Stimulated activated memory B cell treated with anti-CD40 and anti-IgM and Interleukin-4, amounts not matched to agents 10 μg/mL and 1 μg/mL and 100 μg/mL, for 72 hours (primary cell): ENCODE data around the gene C15orf40.
A peak's percentile ranks its signal among the peaks of the same experiment; 100 is the strongest.
"Not testable (repeated sequence)": the region's sequence is repeated elsewhere in the genome, so short reads cannot be mapped to it uniquely, and the experiment has no call there.

ENCODE experiments used
- ATAC-seq: fragments of 150-1000 bp; cut with Tn5 transposase; 2 replicates; pipeline ENCODE4 v1.10.0; 2021
- H3K27ac Mint-ChIP-seq: one replicate; pipeline ENCODE4 v1.8.0; 2022; ENCODE audit warnings: mild to moderate bottlenecking, mixed read lengths
- H3K27me3 Mint-ChIP-seq: one replicate; pipeline ENCODE4 v1.8.0; 2022; ENCODE audit warnings: mixed read lengths
- H3K36me3 Mint-ChIP-seq: one replicate; pipeline ENCODE4 v1.8.0; 2022; ENCODE audit warnings: mixed read lengths
- H3K4me1 Mint-ChIP-seq: one replicate; pipeline ENCODE4 v1.8.0; 2022; ENCODE audit warnings: mixed read lengths
- H3K4me3 Mint-ChIP-seq: one replicate; pipeline ENCODE4 v1.8.0; 2022; ENCODE audit warnings: mild to moderate bottlenecking, moderate library complexity, mixed read lengths
- H3K9me3 Mint-ChIP-seq: one replicate; pipeline ENCODE4 v1.8.0; 2022; ENCODE audit warnings: mixed read lengths

C15orf40 gene

DNA sequence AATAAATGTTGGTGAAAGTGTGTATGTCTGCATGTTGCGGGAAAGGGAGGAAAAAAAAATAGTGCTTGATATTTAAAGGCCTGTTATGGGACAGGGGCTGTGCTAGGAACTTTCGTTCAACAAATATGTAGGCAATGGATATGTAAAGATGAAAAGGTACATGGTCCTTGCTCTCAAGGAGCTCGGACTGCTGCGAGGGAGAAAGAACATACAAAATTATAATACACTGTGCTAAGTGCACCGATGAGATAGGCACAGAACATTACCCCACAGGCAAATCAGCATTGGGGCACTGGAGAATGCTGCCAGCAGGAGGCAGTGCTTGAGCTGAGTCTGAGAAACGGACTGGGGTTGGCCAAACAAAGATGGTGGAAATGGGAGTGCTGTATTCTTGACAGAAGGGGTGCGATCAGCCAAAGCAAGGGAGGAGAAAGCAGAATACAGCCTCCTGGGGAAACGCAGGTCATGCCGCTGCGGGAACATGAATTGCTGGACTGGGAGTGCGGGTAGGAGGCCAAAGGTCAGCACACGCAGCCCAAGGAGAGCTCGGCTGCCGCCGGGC lies 649 bp downstream of the C15orf40 start:
- H3K36me3 Mint-ChIP-seq, result peaks cover 12% of the 10 kb centered on the region
- peak overlapping the region; percentile 83 for H3K27ac Mint-ChIP-seq
- H3K4me3 Mint-ChIP-seq, result peak overlapping the region; percentile 96
- H3K27me3 Mint-ChIP-seq, result no peaks in the 10 kb centered on the region
- peak; percentile 77 for ATAC-seq
- H3K9me3 Mint-ChIP-seq, result no peaks in the 10 kb centered on the region
- H3K4me1 Mint-ChIP-seq, result peaks cover 42% of the 10 kb centered on the region

DNA sequence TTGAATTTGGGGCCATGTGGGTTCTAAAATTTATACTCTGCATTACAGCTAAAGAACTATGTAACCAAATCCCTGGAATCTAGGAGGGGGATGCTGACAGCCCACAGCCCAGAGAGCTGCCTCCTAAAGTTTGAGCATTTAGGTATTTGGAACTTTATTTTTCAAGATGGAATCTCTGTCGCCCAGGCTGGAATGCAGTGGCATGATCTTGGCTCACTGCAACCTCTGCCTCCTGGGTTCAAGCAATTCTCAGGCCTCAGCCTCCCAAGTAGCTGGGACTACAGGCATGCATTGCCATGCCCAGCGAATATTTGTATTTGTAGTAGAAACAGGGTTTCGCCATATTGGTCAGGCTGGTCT lies 10.8 kb downstream of the C15orf40 start:
- H3K9me3 Mint-ChIP-seq, H3K27me3 Mint-ChIP-seq: not testable (repeated sequence)
- peak overlapping the region; percentile 50 for H3K27ac Mint-ChIP-seq

DNA sequence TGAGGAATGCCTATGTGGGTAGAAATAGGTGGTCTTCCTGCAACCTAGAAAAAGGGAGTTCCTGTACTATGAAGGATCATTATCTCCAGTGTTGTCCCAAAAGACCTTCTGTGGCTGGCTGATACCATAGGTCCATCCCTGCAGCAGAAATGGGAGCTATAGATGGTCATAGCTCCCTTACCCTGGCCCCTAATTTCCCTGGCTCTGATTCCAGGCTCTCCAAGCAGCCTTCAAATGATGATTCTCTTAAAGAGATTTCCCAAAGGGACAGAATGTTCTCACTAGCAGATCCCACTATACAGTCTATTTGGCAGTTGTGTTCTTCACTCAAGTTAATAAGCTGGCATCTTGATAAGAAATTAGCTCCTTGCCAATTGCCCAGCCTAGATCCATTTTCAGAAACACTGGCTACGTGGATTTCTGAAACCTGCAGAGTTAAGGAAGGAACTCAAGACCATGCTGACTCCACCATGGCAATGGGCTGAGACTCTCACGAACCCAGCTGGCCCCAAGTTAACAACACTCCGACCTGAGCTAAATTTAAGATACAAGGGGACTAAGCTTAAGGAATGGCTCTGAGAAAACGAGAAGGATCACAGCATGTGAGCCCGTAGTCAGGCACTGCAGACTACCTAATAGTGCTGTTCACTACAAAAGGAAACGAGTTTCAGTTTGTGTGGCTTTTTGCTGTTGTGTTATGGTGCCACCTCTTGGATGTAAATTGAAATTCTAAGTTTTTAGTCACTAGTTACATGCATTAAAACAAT lies 11.4 kb downstream of the C15orf40 start:
- Mint-ChIP-seq H3K27me3 (no peaks in the 10 kb centered on the region), H3K4me3 (peak overlapping the region; percentile 36), H3K36me3 (no peaks in the 10 kb centered on the region), H3K4me1 (no peaks in the 10 kb centered on the region), H3K27ac (peak overlapping the region; percentile 50), H3K9me3 (no peaks in the 10 kb centered on the region)
- ATAC-seq, result peak; percentile 78

More for the DNA sequence above, 10.8 kb downstream of the C15orf40 start:
- not testable (repeated sequence) for H3K4me1 Mint-ChIP-seq, ATAC-seq, H3K4me3 Mint-ChIP-seq, H3K36me3 Mint-ChIP-seq

DNA sequence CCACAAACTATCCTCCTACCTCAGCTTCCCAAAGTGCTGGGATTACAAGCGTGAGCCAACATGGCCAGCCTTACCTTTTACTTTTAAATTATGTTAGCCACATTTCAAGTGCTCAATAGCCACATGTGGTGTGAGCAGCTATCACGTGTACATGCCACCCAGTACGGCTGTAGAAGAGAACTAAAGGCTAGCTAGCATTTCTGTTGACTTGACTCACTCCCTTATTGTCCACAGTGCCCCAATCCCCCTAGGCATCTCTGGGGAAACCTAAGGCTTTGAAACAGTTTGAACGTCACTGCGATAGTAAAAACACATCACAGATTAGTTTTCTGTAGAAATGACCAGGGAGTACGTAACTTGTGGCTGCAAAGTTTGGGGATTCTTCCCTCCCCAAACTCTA lies 12.0 kb downstream of the C15orf40 start:
- Mint-ChIP-seq H3K27ac (peak overlapping the region; percentile 50), H3K36me3 (no peaks in the 10 kb centered on the region), H3K4me3 (no peak overlapping the region), H3K27me3 (no peaks in the 10 kb centered on the region), H3K9me3 (no peaks in the 10 kb centered on the region), H3K4me1 (no peaks in the 10 kb centered on the region)
- no peak for ATAC-seq

DNA sequence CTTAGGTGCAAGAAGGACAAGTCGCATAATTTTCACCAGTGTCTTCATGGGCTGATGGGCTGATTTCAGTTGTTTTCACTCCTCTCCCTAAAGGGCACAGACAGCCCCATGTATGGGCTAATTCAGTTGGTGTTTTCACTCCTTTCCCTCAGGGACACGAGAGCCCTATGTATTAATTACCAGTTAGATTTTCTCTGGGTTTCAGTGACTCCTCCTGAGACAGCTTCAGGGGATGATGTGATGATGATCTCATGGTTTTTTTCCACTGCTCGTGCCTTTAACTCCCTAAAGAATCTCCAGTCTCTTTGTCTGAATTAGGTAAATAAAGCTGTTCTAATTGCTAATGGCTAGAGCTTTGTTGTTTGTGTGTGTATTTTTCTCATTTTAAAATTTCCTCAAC lies 15.5 kb downstream of the C15orf40 start:
- Mint-ChIP-seq H3K27me3 (no peaks in the 10 kb centered on the region), H3K9me3 (no peaks in the 10 kb centered on the region), H3K36me3 (peaks cover 7% of the 10 kb centered on the region), H3K27ac (no peak overlapping the region), H3K4me1 (no peaks in the 10 kb centered on the region), H3K4me3 (no peak overlapping the region)
- no peak for ATAC-seq

DNA sequence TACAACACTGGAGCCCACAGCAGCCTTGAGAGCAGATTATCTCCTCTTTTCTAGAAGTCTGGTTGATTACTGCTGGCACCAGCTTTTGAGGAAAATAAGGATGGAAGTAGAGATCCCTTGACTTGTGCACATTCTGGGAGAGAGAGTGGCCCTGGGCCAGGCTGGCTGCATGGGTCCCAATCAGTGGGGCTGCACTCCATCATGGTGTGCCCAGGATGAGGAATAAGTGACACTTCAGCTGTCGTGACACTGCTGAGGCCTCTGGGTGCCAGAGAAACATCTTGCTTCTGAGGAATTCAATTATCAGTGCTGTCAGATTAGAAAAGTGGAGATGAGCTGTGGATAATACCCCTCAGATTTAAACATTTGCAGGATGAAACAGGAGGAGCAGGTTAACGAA lies 16.4 kb downstream of the C15orf40 start:
- Mint-ChIP-seq H3K4me3 (no peak overlapping the region), H3K4me1 (no peaks in the 10 kb centered on the region), H3K9me3 (no peaks in the 10 kb centered on the region), H3K27me3 (no peaks in the 10 kb centered on the region), H3K27ac (no peak overlapping the region), H3K36me3 (peaks cover 12% of the 10 kb centered on the region)
- no peak for ATAC-seq

DNA sequence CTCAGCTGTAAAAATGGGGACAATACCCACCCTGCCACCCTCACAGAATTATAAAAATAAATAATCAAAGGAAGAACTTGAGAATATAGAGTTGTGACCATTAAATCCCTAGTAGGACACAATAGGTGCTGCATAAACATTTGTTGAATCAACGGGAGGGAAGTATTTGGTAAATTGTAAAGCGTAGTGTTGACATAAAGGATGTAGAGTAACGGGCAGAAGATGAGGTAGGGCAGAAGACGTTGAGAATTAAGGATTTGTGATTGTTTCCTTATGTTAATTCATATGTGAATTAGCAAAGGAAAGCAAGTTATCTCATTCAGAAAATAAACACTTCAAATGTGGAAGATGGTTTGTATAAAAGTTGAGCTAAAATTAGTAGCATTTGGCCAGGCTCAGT lies 18.3 kb downstream of the C15orf40 start:
- ATAC-seq, result no peak
- no peak overlapping the region for H3K4me3 Mint-ChIP-seq
- H3K9me3 Mint-ChIP-seq, result no peaks in the 10 kb centered on the region
- H3K36me3 Mint-ChIP-seq, result peaks cover 21% of the 10 kb centered on the region
- no peaks in the 10 kb centered on the region for H3K4me1 Mint-ChIP-seq
- H3K27me3 Mint-ChIP-seq, result no peaks in the 10 kb centered on the region
- H3K27ac Mint-ChIP-seq, result no peak overlapping the region

DNA sequence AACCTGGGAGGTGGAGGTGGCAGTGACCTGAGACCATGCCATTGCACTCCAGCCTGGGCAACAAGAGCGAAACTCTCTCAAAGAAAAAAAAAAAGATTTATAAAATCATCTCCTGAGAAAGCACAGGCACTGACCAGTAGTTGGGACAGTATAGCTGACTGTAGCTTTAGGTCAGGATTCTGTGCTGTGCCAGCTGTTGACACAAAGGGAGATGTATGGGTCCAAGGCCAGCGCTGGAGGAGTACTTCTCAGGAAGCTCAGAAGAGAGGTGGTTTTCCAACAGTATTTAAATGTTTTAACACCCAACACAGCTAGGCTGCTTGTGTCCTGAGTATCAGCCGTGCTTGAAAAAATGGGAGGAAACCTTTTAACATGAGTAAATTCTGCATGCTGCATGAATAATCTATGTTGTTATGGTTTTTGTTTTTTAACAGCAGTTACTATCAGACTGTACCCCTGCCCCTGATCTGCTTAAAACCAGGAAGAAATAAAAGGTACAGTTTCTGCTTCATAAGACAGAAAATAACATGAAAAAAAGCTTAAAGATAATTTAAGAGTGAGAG lies 18.9 kb downstream of the C15orf40 start:
- Mint-ChIP-seq H3K4me3 (no peak overlapping the region), H3K27ac (no peak overlapping the region), H3K36me3 (peaks cover 21% of the 10 kb centered on the region), H3K4me1 (peaks cover 2% of the 10 kb centered on the region), H3K9me3 (no peaks in the 10 kb centered on the region), H3K27me3 (no peaks in the 10 kb centered on the region)
- ATAC-seq, result no peak

DNA sequence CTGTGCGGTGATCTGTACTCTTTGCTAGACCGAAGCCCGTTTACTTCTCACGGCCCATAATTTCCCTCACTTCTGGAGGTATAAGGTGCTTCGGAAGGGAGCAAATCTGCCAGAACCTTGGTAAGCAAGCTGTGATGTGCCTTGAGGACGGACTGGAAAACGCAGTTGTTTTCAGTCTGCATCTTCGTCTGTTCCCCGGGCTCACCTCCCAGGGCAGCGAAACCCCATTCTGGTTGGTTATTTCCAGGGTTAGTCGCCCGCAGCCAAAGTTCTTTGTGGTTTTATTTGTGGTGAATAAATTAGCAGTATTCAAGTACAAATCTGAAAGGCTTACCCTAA lies 25.0 kb downstream of the C15orf40 start:
- Mint-ChIP-seq H3K27ac (peak overlapping the region; percentile 98), H3K27me3 (no peaks in the 10 kb centered on the region), H3K4me1 (peaks cover 21% of the 10 kb centered on the region), H3K9me3 (no peaks in the 10 kb centered on the region), H3K4me3 (peak overlapping the region; percentile 95), H3K36me3 (peaks cover 17% of the 10 kb centered on the region)
- ATAC-seq, result peak; percentile 41

DNA sequence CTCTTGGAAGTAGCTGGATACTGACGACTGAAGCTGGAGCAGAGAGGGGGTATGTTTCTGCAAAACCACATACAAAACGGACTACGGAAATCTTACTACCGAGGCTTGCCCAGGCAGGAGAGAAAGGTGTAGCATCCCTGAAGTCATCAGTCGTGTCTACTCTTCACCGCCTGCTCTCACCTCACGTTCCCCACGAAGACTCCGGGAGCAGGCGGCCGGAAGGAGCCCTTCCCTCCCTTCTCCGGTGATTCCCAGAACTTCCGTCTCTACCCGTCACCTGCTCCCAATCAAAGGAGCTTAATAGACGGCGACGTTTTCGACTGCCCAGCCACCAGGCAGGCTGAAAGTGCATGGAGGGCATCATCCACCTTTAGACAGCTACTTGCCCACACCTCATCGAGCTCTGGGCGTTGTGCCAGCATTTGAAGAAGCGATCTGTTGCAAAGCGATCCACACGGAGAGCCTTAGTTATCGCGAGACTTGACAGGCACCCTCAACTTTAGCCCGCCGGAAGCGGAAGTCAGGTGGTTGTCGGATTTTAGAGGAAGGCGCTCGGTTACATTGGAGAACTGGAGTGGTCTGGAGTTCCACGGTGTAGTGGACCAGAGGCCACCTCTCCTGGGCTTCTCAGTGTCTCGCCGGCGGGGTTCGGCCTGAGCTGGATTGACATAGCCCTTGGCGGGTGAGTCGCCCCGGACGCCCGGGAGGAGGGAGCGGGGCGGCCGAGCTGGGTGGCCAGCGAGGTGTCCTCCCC lies 25.6 kb downstream of the C15orf40 start, which contains the start of gene RAMAC:
RAMAC (plus strand) TSS at position 523 of the 754 bp plus-strand sequence. CDS start 2,809 bp downstream, outside the sequence.
- peaks cover 21% of the 10 kb centered on the region for H3K4me1 Mint-ChIP-seq
- peak within 1 kb of the TSS; percentile 95 for H3K4me3 Mint-ChIP-seq
- no peaks in the 10 kb centered on the region for H3K27me3 Mint-ChIP-seq
- H3K36me3 Mint-ChIP-seq, result peaks cover 14% of the 10 kb centered on the region
- ATAC-seq, result peak; percentile 97
- H3K9me3 Mint-ChIP-seq, result no peaks in the 10 kb centered on the region
- peak within 1 kb of the TSS; percentile 98 for H3K27ac Mint-ChIP-seq

DNA sequence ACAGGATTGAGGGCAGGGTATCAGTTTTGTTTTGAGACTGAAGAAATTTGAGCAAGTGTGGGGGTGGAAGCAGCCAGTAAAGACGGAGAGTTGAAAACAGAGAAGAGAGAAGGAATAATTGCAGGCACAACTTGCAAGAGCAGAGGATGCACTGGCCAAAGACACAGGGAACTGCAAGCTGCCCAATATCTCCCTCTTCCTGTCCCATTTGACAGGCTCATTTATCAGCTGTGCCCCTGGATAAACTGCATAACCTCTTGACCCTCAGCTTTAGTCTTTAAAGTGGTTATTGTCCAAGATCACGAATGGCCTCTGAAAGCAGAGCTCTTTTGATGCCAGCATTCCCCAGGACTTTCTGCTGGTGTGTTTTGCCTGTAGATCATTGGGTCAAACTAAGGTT lies 30.5 kb downstream of the C15orf40 start:
- Mint-ChIP-seq H3K27me3 (no peaks in the 10 kb centered on the region), H3K4me1 (peaks cover 13% of the 10 kb centered on the region), H3K36me3 (peaks cover 12% of the 10 kb centered on the region), H3K27ac (no peak overlapping the region), H3K4me3 (no peak overlapping the region), H3K9me3 (no peaks in the 10 kb centered on the region)
- no peak for ATAC-seq

DNA sequence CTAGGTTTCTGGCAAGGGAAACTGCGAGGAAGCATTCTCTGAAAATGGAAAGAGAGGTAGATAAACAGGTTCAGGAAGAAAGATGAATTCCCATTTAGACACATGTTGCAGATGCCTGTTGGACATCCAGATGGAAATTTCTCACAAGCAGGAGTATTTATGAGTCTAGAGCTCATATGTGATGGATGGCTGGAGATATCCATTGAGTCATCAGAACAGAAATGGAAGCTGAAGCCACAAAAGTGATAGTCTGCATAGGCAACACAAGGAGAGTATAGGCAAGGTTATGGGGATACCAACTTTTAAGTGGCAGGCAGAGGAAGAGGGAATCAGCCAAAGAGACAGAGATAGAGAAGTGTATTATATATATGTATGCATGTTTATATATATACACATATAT lies 31.7 kb downstream of the C15orf40 start:
- H3K4me1 Mint-ChIP-seq, result peaks cover 2% of the 10 kb centered on the region
- H3K9me3 Mint-ChIP-seq, result no peaks in the 10 kb centered on the region
- ATAC-seq, result no peak
- H3K27ac Mint-ChIP-seq, result no peak overlapping the region
- peaks cover 12% of the 10 kb centered on the region for H3K36me3 Mint-ChIP-seq
- no peaks in the 10 kb centered on the region for H3K27me3 Mint-ChIP-seq
- H3K4me3 Mint-ChIP-seq, result no peak overlapping the region

DNA sequence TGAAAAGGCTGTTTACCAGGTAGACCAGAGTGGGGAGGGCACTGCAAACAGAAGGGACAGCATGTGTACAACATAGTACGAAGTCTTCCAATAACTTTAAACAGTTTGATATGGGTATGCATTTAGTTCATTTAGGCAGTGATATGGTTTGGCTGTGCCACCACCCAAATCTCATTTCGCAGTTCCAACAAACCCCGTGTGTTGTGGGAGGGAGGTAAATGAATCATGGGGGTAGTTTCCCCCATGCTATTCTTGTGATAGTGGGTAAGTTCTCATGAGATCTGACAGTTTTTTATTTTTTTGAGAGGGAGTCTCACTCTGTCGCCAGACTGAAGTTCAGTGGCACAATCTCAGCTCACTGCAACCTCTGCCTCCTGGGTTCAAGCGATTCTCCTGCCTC lies 33.0 kb downstream of the C15orf40 start:
- no peak for ATAC-seq
- no peak overlapping the region for H3K27ac Mint-ChIP-seq
- H3K27me3 Mint-ChIP-seq, result no peaks in the 10 kb centered on the region
- no peaks in the 10 kb centered on the region for H3K4me1 Mint-ChIP-seq
- no peaks in the 10 kb centered on the region for H3K9me3 Mint-ChIP-seq
- H3K36me3 Mint-ChIP-seq, result peaks cover 12% of the 10 kb centered on the region
- H3K4me3 Mint-ChIP-seq, result no peak overlapping the region

DNA sequence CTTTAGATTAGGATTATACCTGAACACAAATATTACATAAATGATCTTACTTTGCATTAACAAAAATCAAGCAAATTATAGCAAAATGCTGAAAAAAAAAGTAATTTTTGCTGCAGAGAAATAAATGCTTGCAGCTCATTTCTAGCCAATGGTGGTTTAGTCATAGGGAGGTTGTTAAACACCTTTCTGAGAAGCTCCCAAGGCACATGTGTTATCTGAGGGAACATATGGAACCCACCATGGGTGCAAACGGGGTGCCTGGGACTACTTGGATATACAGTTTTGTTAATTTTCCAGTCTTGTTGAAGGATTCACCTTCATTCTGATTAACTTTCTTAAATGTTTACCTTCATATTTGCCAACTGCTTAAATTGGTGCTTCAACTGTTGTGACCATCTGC lies 34.4 kb downstream of the C15orf40 start:
- peaks cover 12% of the 10 kb centered on the region for H3K36me3 Mint-ChIP-seq
- H3K9me3 Mint-ChIP-seq, result no peaks in the 10 kb centered on the region
- H3K27ac Mint-ChIP-seq, result no peak overlapping the region
- H3K4me1 Mint-ChIP-seq, result peaks cover 1% of the 10 kb centered on the region
- H3K4me3 Mint-ChIP-seq, result no peak overlapping the region
- H3K27me3 Mint-ChIP-seq, result no peaks in the 10 kb centered on the region
- ATAC-seq, result no peak

DNA sequence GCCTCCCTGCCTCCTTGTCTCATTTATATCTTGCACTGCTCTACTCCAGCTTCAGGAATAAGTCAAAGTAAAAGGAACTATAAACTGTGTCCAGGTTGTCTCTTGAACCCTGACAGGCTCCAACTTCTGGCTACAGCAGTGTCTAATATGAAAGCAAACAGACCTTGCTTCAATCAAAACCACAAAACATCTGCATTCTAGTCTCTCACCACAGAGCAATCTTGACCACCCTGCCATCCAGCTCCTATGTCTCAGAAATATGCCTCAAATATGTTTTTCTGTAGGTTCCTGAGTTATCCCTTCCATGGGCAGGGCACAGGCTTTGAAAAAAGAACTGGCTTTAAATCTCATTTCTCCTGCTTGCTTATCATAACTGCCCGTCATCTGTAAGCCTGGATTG lies 38.4 kb downstream of the C15orf40 start:
- ATAC-seq, result no peak
- Mint-ChIP-seq H3K9me3 (no peaks in the 10 kb centered on the region), H3K4me3 (no peak overlapping the region), H3K27me3 (no peaks in the 10 kb centered on the region), H3K36me3 (peaks cover 7% of the 10 kb centered on the region), H3K27ac (no peak overlapping the region), H3K4me1 (peaks cover 6% of the 10 kb centered on the region)
